Stimulated activated CD8-positive, alpha-beta memory T cell treated with anti-CD3 and anti-CD28 coated beads, Interleukin-15, amount 100 ng/mL, for 1 hour (primary cell): Measurements from ENCODE around the gene TEC.

Experiments used
- DNase-seq: peaks from one replicate; pipeline ENCODE4 v3.0.0-alpha.2; 2020; ENCODE audit warnings: low read depth

The TEC gene

DNA sequence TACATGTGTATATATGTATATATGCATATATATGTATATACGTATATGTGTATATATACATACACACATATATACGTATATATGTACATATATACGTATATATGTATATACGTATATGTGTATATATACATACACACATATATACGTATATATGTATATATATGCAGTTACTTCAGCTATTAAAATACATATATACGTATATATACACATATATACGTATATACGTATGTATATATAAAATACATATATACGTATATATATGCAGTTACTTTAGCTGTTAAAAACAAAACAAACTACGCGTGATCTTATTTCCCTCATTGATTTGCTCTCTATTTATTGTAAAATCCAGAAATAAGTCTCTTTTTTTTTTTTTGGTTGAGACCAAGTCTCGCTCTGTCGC lies 149.5 kb downstream of the TEC start:
- no peak for DNase-seq

GRCh38 chr4:48119646-48120045 lies 150.0 kb downstream of the TEC start:
- DNase-seq, result no peak

GRCh38 chr4:48118081-48118480 lies 151.6 kb downstream of the TEC start:
- no peak for DNase-seq

DNA sequence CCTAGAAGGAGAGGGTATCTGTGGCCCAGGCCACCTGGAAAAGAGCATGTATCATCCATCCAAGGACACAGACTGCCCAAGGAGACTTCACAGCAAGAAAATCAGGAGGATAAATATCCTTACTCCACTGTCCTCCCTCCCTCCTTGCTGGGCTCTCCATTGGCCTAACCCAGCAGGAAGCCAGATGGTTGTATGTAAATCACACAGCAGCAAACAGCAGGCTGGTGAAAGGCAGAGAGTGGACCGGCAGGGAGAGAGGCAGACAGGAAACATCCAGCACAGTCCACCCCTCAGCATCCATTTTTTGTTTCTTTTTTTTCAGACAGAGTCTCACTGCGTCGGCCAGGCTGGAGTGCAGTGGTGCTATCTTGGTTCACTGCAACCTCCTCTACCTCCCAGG lies 153.1 kb downstream of the TEC start:
- DNase-seq, result no peak

DNA sequence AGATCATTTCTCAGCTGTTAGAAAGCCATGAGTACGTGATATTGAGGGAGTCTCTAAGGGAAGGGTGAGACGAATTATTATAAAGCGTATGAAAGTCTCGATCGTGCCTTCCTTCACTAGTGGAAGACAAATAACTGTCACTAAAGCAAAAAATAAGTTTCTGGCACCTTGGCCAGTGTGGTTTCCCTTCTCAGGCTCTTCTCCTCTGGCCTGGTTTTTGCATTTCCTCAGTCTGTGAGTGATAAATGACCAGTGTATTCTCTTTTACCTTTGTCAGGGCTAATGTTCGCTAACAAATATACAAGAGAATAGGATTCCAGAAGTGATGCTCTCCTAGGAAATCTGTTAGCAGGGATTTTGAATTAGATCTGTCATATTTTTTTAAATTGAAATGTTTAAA lies 155.2 kb downstream of the TEC start:
- no peak for DNase-seq

- no peak for DNase-seq
Observed at GRCh38 chr4:48112017-48112667, 157.5 kb downstream of the TEC start.

DNA sequence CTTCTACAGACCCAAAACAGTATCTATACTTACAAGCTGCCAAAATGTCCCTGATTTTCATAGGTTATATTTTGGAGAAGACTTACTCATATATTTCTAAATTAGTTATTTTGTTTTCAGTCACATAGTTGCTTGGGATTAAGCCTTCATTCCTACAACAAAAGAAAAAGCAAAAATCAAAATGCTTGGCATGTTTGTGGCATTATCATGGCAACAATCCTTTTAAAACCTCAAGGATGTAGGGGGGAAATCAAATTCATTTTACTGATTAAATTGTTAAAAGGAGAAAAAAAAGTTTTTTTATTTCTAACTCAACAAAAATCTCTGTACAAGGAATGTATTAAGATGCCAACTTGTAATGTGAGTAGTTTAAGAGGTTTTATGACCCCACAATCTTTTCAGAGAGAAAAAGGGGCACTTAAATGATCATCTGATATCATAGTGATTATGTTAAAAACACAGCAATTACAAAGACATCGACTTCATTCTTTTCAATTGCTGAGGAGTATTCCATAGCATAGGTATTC lies 159.1 kb downstream of the TEC start:
- DNase-seq, result no peak

- no peak for DNase-seq
Observed at GRCh38 chr4:48109413-48110263, 160.0 kb downstream of the TEC start.

GRCh38 chr4:48108309-48109073 lies 161.1 kb downstream of the TEC start:
- no peak for DNase-seq

DNA sequence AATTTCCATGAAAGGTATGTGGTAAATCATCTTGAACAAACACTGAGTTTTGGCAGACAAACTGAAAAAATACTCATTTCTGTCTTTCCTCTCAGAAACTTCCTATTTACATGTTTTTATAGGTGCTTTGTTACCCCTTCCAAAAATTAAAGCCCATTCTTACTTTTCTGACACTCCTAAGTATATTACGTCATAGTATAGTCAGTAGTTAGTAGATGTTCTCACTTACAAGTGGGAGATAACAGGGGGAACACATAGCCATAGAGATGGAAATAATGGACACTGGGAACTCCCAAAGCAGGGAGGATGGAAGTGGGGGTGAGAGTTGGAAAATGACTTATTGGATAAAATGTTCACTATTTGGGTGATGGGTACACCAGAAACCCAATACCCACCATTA lies 164.4 kb downstream of the TEC start:
- DNase-seq, result no peak

DNA sequence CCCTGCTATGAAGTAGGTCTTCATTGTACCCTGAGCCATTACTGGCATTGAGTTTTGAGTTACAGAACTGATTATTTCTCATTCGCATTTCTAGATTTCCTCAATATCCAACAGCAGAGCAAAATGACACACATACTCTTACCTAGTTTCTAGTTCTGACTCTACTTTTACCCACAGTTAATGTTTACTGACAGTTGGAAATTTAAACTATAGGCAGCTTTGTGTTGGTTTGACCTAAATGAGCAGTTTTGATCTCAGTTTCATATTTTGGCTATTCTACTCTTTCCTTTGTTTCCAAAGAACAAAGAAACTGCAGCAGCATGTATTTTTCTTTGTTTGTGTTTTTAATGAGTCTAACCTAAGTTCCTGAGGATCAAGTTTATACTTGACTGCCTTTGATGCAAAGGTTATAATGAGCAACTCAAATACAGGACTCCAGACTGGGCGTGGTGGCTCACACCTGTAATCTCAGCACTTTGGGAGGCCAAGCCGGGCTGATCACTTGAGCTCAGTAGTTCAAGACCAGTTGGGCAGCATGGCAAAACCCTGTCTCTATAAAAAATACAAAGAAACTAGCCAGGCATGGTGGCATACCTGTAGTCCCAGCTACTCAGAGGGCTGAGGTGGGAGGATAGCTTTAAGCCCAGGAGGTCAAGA lies 166.0 kb downstream of the TEC start:
- no peak for DNase-seq

DNA sequence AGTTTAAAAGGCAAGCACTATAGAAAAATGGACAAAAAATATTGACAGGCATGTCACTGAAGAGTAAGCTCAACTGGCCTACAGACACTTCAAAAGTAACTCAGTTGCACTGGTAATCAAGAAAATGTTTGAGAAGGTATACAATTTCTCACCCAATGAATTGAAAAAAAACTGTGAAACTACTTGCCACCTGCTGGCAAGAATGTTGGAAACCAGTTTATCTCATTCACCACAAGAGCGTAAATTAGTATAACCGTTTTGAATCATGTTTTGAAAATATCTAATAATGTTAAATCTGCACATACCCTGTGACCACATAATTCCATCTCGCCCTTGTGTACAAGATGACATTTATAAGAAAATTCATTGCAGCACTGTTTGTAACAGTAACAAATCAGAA lies 167.3 kb downstream of the TEC start:
- DNase-seq, result no peak

DNA sequence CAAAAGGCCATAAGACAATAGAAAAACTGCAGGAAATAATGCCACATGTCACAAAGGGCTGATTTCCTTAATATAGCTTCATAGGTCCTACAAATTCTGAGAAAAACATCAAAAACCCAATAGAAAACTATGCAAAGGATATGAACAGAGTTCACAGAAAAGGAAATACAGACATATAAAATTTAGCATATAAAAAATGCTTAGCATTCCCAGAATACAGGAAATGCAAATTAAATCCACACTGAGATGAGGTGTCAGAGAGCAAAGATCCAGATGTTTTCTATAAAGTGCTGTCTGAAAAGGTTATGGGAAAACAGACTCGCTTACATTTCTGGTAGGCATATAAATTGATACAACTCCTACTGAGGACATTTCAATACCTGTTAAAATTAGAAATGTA lies 169.4 kb downstream of the TEC start:
- DNase-seq, result no peak

- DNase-seq, result no peak
Observed at GRCh38 chr4:48095441-48095840, 174.2 kb downstream of the TEC start.

GRCh38 chr4:48093991-48094416 lies 175.6 kb downstream of the TEC start:
- no peak for DNase-seq

- no peak for DNase-seq
Observed at GRCh38 chr4:48090621-48091020, 179.0 kb downstream of the TEC start.

DNA sequence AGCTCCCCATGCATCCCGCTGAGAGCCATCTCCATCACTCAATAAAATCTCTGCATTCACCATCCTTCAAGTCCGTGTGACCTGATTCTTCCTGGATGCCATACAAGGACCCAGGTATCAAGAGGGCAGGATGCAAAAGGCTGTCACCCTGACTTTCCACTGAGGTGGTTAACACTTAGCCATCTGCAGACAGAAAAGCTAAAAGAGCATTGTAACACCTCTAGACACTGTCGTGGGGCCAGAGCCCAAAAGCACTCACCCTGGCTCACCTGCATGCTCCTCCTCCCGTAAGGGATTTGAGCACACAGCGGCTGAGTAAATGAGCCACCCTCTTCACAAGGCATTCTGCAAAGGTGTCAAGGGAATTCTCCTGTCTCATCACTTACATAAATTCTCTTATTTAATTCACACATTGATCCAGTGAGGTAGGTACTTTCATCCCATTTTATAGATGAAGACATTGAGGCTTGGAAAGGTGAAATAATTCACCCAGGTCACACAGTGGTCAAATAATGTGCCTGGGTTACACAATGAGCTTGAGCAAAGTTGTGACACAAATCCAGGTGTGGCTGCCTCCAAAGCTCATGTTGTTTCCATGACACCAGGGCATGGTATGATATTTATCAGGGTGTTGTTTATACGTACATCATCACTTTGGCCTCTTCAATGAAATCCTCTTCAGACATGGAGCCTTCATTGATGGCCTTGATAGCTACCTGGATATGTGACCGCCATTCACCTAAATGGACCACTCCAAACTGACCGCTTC lies 183.6 kb downstream of the TEC start:
- DNase-seq, result no peak
